K562 (cell line): ENCODE measurements around the gene RNF144A. TPM values are rescaled to one million over a fixed set of nuclear protein-coding genes. Genes with fewer than 3 reads are reported as not detected.

Experiments
- E2F8 ChIP-seq: fragments of 450-650 bp; IDR thresholded peaks from 2 replicates; pipeline ENCODE4 v1.7.1; 2018; ENCODE audit warnings: mild to moderate bottlenecking, low read depth; ENCODE audit not compliant: partially characterized antibody
- EWSR1 ChIP-seq: fragments of 450-650 bp; IDR thresholded peaks from 2 replicates; pipeline ENCODE4 v1.6.1; 2018; ENCODE audit warnings: borderline replicate concordance, mild to moderate bottlenecking, low read depth, moderate library complexity; ENCODE audit not compliant: partially characterized antibody
- GABPB1 ChIP-seq: sonication (generic); formaldehyde crosslinking; IDR thresholded peaks from 2 replicates; pipeline ENCODE4 v1.8.0; 2022; ENCODE audit warnings: mild to moderate bottlenecking, missing genetic modification reagents
- GATAD2B ChIP-seq: fragments of 450-650 bp; IDR thresholded peaks from 2 replicates; pipeline ENCODE4 v1.6.1; 2017; ENCODE audit warnings: mild to moderate bottlenecking, borderline replicate concordance
- KLF13 ChIP-seq: fragments of 450-650 bp; IDR thresholded peaks from 2 replicates; pipeline ENCODE4 v1.6.1; 2016; ENCODE audit warnings: missing genetic modification characterization, low read depth, mild to moderate bottlenecking, missing compliant biosample characterization, moderate library complexity, borderline replicate concordance
- PRMT5 ChIP-seq: sonication (generic); formaldehyde crosslinking; IDR thresholded peaks from 2 replicates; pipeline ENCODE4 v1.5.0; 2020; ENCODE audit warnings: missing genetic modification reagents
- SMARCA4 ChIP-seq: fragments of 450-650 bp; IDR thresholded peaks from 2 replicates; pipeline ENCODE4 v1.6.1; 2016
- ZBTB26 ChIP-seq: fragments of 450-650 bp; formaldehyde crosslinking; IDR thresholded peaks from 2 replicates; pipeline ENCODE4 v1.4.0; 2022; ENCODE audit warnings: missing genetic modification characterization
- ZZZ3 ChIP-seq: fragments of 450-650 bp; IDR thresholded peaks from 2 replicates; pipeline ENCODE4 v1.6.1; 2016; ENCODE audit warnings: antibody characterized with exemption, mild to moderate bottlenecking, moderate library complexity
- polyA plus RNA-seq, 8 experiments: library from polyadenylated mRNA; depleted of rRNA in 4 of 8; stranded (reverse) in 5 of 8; unstranded in 3 of 8; fragments of >200 nt; fragmentation: Nextera tagmentation in 2 of 8; fragmentation: Illumina TruSeq in 1 of 8; extraction: Ambion mirVana in 2 of 8; extraction: Trizol in 1 of 8; gene quantifications; 2 replicates each; pipeline versions ENCODE4 v1.2.1 to v1.2.3, GENCODE V29; 2011 to 2014; ENCODE audit warnings: inconsistent platforms in 1 of 8, missing spikeins in 1 of 8
- total RNA-seq, 7 experiments: library from RNA; depleted of rRNA in 6 of 7; stranded (reverse); fragments of >200 nt in 6 of 7; fragmentation: Illumina TruSeq in 2 of 7; extraction: Trizol in 2 of 7; gene quantifications; 2 replicates each; pipeline versions ENCODE4 v1.2.1 to v1.2.3, GENCODE V29; 2011 to 2021; ENCODE audit warnings: low replicate concordance in 1 of 7

Gene RNF144A
- total and polyA plus RNA-seq, 9 of the 15 experiments (the other 6 are each of a cell fraction or from before 2014, with no cell fraction given): 0.96 to 11.3 (median 6.2) TPM

GRCh38 chr2:7030810-7031209 lies 113.6 kb downstream of the RNF144A start (continued):
- no peak for TF ChIP-seq E2F8
- no peak for TF ChIP-seq EWSR1
- TF ChIP-seq PRMT5 (CRISPR knock-in tag): no peak
- no peak for TF ChIP-seq GABPB1
- TF ChIP-seq ZZZ3: no peak
- no peak for TF ChIP-seq ZBTB26
- no peak for TF ChIP-seq SMARCA4
- no peak for TF ChIP-seq GATAD2B
- no peak for TF ChIP-seq KLF13
